HCT116 (cell line): ENCODE results near the gene PLEKHG5. TPM values are rescaled to one million over a fixed set of nuclear protein-coding genes. Genes with fewer than 3 reads are reported as not detected.

Source experiments
- ATAC-seq: fragments of 200-7000 bp; cut with Tn5 transposase; 2 replicates; pipeline ENCODE4 v1.9.1; 2020; ENCODE audit warnings: mild to moderate bottlenecking, moderate library complexity
- BruUV-seq: library from RNA; stranded (reverse); fragments of 400-500 nt; replicated peaks from 2 replicates; lab custom pipeline; 2021; lab: Mats Ljungman, UMichigan
- CTCF ChIA-PET: fragments of 300-600 bp; sonication (Branson Sonifier 250); formaldehyde crosslinking; loops from one replicate; lab custom pipeline; 2021; ENCODE audit warnings: antibody characterized with exemption; lab: Charles Lee
- POLR2A ChIA-PET: fragments of 300-600, 350-600 bp; sonication (Branson Sonifier 250); formaldehyde crosslinking; loops from one replicate; lab custom pipeline; 2021; ENCODE audit warnings: antibody characterized with exemption; lab: Charles Lee
- RAD21 ChIA-PET, 2 experiments: fragments of 300-600 bp; sonication (Branson Sonifier 250); formaldehyde crosslinking; loops; one replicate each; lab custom pipeline; 2023; ENCODE audit warnings: low total read pairs in 2 of 2; ENCODE audit not compliant: uncharacterized antibody in 2 of 2, unreplicated experiment in 2 of 2, low non-redundant PET in 1 of 2; lab: Charles Lee
- DNase-seq: peaks from one replicate; pipeline ENCODE4 v3.0.0-alpha.2; 2010; ENCODE audit warnings: low read depth, low spot score
- H2AFZ ChIP-seq: fragments of 200-600 bp; shearing (Covaris generic), sonication (generic); 2 replicates; pipeline ENCODE4 v1.6.1; 2017; ENCODE audit warnings: low read depth, mixed run types, mixed read lengths, antibody characterized with exemption, low read length; ENCODE audit not compliant: poor library complexity, severe bottlenecking
- H3K27ac ChIP-seq: 2 replicates; pipeline ENCODE4 v1.5.1; 2012; ENCODE audit warnings: low read depth, low read length
- H3K27me3 ChIP-seq: fragments of 200-600 bp; sonication (generic); 2 replicates; pipeline ENCODE4 v1.6.1; 2016; ENCODE audit warnings: mixed run types, low read length, mixed read lengths; ENCODE audit not compliant: insufficient read depth
- H3K36me3 ChIP-seq, 2 experiments: fragments of 200-500 bp in 1 of 2; fragments of 200-600 bp in 1 of 2; sonication (Bioruptor generic) in 1 of 2; sonication (generic) in 1 of 2; 2 replicates each; pipeline versions ENCODE4 v1.5.1 to v1.6.1; 2014 to 2016; ENCODE audit warnings: low read length in 2 of 2, inconsistent platforms in 1 of 2, mixed read lengths in 1 of 2, mixed run types in 1 of 2; ENCODE audit not compliant: insufficient read depth in 2 of 2, control insufficient read depth in 1 of 2
- H3K4me1 ChIP-seq, 2 experiments: fragments of 200-600 bp in 1 of 2; sonication (generic) in 1 of 2; 2 replicates each; pipeline versions ENCODE4 v1.5.1 to v1.6.1; 2012 to 2017; ENCODE audit warnings: low read length in 2 of 2, inconsistent platforms in 1 of 2, mild to moderate bottlenecking in 1 of 2, mixed read lengths in 1 of 2, mixed run types in 1 of 2, moderate library complexity in 1 of 2; ENCODE audit not compliant: insufficient read depth in 2 of 2, control insufficient read depth in 1 of 2
- H3K4me2 ChIP-seq: fragments of 200-600 bp; sonication (generic); 2 replicates; pipeline ENCODE4 v1.6.1; 2017; ENCODE audit warnings: mixed run types, low read length, mixed read lengths
- H3K4me3 ChIP-seq, 2 experiments: fragments of 200-600 bp in 1 of 2; sonication (generic) in 1 of 2; replicated peaks in 1 of 2; 2 replicates each; pipeline ENCODE4 v1.5.1; 2011 to 2016; ENCODE audit warnings: low read length in 2 of 2, control low read depth in 1 of 2, low read depth in 1 of 2, mild to moderate bottlenecking in 1 of 2, mixed read lengths in 1 of 2, mixed run types in 1 of 2
- H3K79me2 ChIP-seq: fragments of 200-600 bp; sonication (generic); 2 replicates; pipeline ENCODE4 v1.6.1; 2017; ENCODE audit warnings: mild to moderate bottlenecking, mixed run types, low read length, moderate library complexity, mixed read lengths; ENCODE audit not compliant: insufficient read depth
- H3K9ac ChIP-seq: fragments of 200-600 bp; sonication (generic); 2 replicates; pipeline ENCODE4 v1.6.1; 2016; ENCODE audit warnings: low read length, mixed read lengths
- H3K9me2 ChIP-seq: fragments of 200-600 bp; sonication (generic), shearing (Covaris generic); 2 replicates; pipeline ENCODE4 v1.6.1; 2017; ENCODE audit warnings: mixed run types, mild to moderate bottlenecking, moderate library complexity; ENCODE audit not compliant: insufficient read depth
- H3K9me3 ChIP-seq, 2 experiments: fragments of 200-500 bp in 1 of 2; fragments of 200-600 bp in 1 of 2; sonication (Bioruptor generic) in 1 of 2; sonication (generic) in 1 of 2; 2 replicates each; pipeline ENCODE4 v1.6.1; 2014 to 2017; ENCODE audit warnings: low read length in 2 of 2, mixed read lengths in 2 of 2, inconsistent platforms in 1 of 2, low read depth in 1 of 2, mild to moderate bottlenecking in 1 of 2, mixed run types in 1 of 2, moderate library complexity in 1 of 2; ENCODE audit not compliant: control insufficient read depth in 1 of 2, insufficient read depth in 1 of 2
- H4K20me1 ChIP-seq: fragments of 200-600 bp; sonication (generic), shearing (Covaris generic); 2 replicates; pipeline ENCODE4 v1.6.1; 2017; ENCODE audit warnings: mixed run types, mild to moderate bottlenecking, moderate library complexity; ENCODE audit not compliant: insufficient read depth
- CBX3 ChIP-seq: IDR thresholded peaks from 2 replicates; pipeline ENCODE4 v1.6.1; 2012; ENCODE audit warnings: low read depth
- CTCF ChIP-seq, 3 experiments: fragments of 200-600 bp in 1 of 3; sonication (generic) in 1 of 3; IDR thresholded peaks in 2 of 3; conservative IDR thresholded peaks in 1 of 3; 2 replicates each; pipeline ENCODE4 v1.5.1; 2012 to 2017; ENCODE audit warnings: low read depth in 2 of 3, low read length in 2 of 3, antibody characterized with exemption in 1 of 3, borderline replicate concordance in 1 of 3, control low read depth in 1 of 3, mild to moderate bottlenecking in 1 of 3, mixed read lengths in 1 of 3, mixed run types in 1 of 3, moderate library complexity in 1 of 3; ENCODE audit not compliant: insufficient read depth in 1 of 3
- ELF1 ChIP-seq: IDR thresholded peaks from 2 replicates; pipeline ENCODE4 v1.6.1; 2012; ENCODE audit warnings: low read depth, borderline replicate concordance
- MAX ChIP-seq: IDR thresholded peaks from 2 replicates; pipeline ENCODE4 v1.6.1; 2012
- POLR2AphosphoS5 ChIP-seq: IDR thresholded peaks from 2 replicates; pipeline ENCODE4 v1.6.1; 2011; ENCODE audit warnings: mild to moderate bottlenecking, low read depth, low read length, moderate library complexity
- SP1 ChIP-seq: IDR thresholded peaks from 2 replicates; pipeline ENCODE4 v1.6.1; 2012; ENCODE audit warnings: low read depth
- ZFX ChIP-seq: fragments of 450-650 bp; IDR thresholded peaks from 2 replicates; pipeline ENCODE4 v1.6.1; 2017
- intact Hi-C: fragments of 100-400 bp; cut with micrococcal nuclease; formaldehyde crosslinking; loops from 2 replicates; pipeline ENCODE4 v1.10.0; 2022
- total RNA-seq: library from RNA; stranded (reverse); gene quantifications from one replicate; pipeline ENCODE4 v1.2.1, GENCODE V29; 2021; ENCODE audit not compliant: unreplicated experiment

Gene PLEKHG5
- total RNA-seq, 1 experiment from 2014 or later = 33.0 TPM

GRCh38 chr1:6470132-6471085 lies 21.1 kb downstream of the PLEKHG5 start:
- CTCF ChIA-PET = interaction anchor here (1.5 to 1.9 kb wide), 2 partner anchors 10 to 221 kb away, joined by 3 to 7 read pairs; no protein-coding TSS in a partner anchor
- no peaks in the 10 kb centered on the region for H3K9me2 ChIP-seq
- H2AFZ ChIP-seq = no peak overlapping the region
- no peak for ATAC-seq
- peak overlapping the region; percentile 54 to 67 for H3K4me3 ChIP-seq
- H3K27me3 ChIP-seq = no peaks in the 10 kb centered on the region
- intact Hi-C loops = no loop called here
- RAD21 ChIA-PET = interaction anchor here in 1 of 2 experiments (0.7 kb wide), 1 partner anchor 48 kb away, joined by 4 read pairs; no protein-coding TSS in a partner anchor
- H4K20me1 ChIP-seq = no peaks in the 10 kb centered on the region
- no TSS peak for BruUV-seq
- peak overlapping the region; percentile 80 for H3K27ac ChIP-seq
- H3K36me3 ChIP-seq = peaks cover 6 to 10% of the 10 kb centered on the region in 2 experiments; a peak in 2 of 4 replicates
- POLR2A ChIA-PET = no interaction called here
- H3K9me3 ChIP-seq = no peaks in the 10 kb centered on the region
- no peak for TF ChIP-seq MAX
- no peak for TF ChIP-seq SP1
- TF ChIP-seq ELF1 = no peak
- TF ChIP-seq ZFX = no peak
- no peak for TF ChIP-seq CBX3
- no peak; a peak in 1 of 6 replicates for TF ChIP-seq CTCF (IDR thresholded peaks at IDR 0.05 in 2 of 3, conservative IDR thresholded peaks at IDR 0.05 in 1 of 3; ENCODE audit: borderline replicate concordance in 1 of 3, insufficient read depth in 1 of 3, low read depth in 2 of 3, low read length in 2 of 3)
- no peak for TF ChIP-seq POLR2AphosphoS5
- TF ChIP-seq, all 23 proteins: peak for 0
- H3K4me2 ChIP-seq = peak overlapping the region; percentile 86
- no peaks in the 10 kb centered on the region for H3K79me2 ChIP-seq
- H3K9ac ChIP-seq = peak overlapping the region; percentile 68
- no peak for DNase-seq
- peaks cover 16 to 27% of the 10 kb centered on the region in 2 experiments for H3K4me1 ChIP-seq
